T-helper 9 cell (primary cell): Measurements from ENCODE around the gene HDLBP.

ENCODE experiments used
- DNase-seq: peaks from one replicate; pipeline ENCODE4 v3.0.0-alpha.2; 2020

Gene HDLBP

DNA sequence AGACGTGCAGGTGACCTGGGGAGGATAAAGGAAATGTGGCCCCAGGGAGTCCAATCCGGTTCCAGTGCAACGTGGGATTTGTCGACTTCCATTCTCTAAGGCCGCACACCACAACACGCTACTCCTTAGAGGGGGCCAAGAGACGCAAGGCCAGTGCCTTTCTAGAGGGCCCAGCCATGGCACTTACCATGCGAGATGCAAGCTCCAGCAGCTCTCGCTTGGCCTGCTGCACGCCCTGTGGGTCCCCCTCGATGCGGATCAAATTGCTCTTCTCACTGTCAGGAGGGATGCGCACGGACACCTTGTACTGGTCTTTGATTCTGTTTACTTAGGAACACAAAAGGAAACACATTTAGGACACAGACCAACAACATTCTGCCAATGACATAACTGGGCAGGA, 65.8 kb downstream of the HDLBP start:
- DNase-seq = no peak

DNA sequence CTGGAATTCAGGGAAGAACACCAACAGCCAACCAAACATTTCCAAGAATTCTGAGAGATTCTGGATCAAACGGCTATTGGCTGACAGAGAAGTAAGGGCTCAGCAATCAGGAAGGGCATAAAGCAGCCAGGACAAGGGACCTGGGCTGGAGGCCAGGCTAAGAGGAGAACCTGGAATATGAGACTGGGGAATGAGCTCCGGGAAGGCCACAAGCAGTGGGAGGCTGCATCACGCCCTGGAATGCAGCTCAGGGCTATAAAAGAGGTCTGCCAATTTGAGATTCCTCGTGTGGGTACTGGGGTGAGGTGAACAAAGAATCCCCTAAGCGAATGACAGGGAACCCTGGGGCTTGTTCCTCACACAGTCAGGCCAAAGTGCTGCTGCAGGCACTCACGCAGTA, 66.6 kb downstream of the HDLBP start:
- DNase-seq = no peak

DNA sequence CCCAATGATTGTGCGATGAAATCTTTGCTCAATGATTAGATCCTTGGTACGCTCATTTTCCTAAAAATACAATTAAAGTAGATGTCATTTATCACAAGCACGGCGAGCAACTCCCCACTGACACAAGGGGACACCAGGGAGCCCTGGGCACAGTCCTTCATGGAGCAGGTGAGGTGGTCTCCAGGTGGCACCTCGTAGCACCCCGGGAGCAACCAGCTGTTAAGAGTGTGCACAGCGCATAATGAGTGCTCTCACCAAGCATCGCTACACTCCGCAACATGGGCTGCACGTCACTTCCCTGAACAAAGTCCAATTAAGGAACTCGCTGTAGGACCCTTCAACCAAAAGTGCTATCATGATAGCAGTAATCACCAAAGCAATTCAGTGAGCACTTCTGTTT, 67.2 kb downstream of the HDLBP start:
- DNase-seq = no peak

DNA sequence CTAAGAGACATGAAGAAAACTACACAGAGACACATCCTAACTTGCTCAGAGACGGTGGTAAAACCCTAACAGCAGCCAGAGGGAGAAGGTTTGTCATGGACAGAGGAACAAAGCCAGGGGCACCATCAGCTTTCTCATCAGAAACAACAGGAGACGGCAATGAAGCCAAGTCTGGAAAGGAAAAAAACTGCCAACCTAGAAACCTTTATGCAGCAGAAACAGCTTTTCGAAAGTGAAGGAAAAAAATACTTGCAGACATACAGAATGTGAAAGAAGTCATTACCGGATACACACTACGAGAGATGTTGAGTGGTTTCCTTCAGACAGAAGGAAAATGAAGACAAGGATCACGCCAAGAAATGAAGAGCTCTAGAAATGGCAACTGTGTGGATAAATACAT, 71.1 kb downstream of the HDLBP start:
- DNase-seq = no peak

DNA sequence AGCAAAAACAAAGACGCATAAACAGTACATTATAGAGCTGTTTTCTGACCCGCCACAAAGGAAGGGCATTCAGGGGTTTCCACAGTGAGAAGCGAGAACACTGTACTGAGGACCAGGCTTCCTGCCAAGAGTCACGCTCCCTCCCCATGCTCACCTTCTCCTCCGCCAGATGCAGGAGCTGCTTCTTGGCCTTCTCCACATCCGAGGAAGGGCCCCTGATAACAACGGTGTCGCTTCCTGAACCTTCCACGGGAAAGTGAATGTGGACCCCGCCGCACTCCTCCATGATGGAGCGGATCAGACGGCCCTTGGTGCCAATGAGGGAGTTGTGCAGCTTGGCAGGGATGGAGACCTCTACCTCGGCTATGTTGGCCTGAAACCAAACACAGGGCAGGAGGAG, 73.2 kb downstream of the HDLBP start:
- DNase-seq = no peak

DNA sequence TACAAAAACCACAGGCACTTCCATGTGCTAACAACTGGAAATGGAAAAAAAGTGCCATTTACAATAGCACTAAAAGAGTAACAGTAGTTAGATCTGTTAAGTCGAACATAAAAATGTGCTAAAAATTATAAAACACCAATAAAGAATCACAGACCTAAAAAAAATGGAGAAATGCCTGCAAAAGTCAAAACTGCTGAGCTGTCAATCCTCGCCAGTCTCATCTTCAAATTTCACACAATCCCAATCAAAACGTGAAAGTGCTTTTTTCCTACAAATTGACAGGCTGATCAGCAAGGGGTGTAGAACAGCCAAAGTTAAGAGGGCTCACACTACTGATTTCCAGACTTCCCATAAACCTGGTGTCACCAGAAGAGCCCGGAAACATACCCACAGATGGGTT, 73.8 kb downstream of the HDLBP start:
- no peak for DNase-seq

DNA sequence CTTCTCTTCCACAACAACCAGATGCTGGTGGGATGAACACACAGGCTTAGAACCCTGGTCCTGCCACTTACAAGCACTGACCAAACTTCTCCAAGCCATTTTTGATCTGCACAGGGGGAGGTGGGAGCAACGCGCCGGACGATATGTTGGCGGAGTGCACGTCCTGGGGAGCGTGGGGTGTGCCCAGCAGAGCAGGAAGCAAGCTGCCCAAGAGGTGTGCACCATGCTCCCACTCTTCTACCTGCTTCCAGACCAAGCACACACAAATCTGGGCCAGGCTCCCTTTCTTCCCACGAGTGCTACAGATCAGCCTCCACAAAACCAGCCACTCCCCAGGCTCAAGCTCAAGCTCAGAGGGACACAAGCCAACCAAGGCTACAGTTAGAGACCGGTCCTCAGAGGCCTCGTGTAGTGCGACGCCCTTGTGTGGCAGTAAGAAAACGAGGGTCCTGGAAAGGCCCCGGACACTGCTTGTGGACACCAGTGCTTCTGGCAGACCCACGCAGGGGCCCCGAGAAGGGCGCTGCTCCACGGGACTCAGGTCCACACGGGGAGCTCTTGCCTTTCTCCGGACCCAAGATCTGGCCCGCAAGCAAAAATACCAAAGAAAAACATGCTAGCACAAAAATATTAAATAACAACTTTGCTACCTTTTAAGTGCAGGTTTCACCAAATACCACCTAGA, 75.0 kb downstream of the HDLBP start:
- DNase-seq = no peak

DNA sequence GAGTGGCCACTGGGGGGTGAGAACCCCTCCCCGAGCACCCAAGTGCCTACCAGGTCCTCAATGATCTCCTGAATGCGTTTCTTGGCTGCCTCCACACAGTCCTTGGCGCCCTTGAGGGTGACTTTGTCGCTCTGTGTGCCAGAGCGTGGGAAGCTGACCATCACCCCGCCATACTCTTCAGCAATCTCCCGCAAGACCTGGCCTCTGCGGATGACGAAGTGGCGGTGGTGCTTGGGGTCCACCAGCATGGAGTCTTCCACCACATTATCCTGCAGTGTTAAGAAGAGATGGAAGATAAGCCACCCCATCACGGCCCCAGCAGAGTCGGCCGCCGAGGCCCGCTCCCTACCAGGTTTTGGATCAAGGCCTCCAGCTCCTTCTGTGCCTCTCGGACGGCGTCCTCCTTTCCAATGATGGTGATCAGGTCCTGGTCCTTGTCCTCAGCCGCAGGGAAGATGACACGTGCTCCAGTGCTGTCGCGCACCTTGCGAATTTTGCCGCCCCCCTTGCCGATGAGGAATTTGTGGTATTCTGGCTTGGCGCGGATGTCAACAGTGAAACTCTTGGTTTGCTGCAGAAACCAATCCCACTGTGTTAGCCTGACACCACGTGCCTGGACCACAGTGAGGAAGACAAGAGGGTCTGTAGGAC, 75.8 kb downstream of the HDLBP start:
- no peak for DNase-seq

DNA sequence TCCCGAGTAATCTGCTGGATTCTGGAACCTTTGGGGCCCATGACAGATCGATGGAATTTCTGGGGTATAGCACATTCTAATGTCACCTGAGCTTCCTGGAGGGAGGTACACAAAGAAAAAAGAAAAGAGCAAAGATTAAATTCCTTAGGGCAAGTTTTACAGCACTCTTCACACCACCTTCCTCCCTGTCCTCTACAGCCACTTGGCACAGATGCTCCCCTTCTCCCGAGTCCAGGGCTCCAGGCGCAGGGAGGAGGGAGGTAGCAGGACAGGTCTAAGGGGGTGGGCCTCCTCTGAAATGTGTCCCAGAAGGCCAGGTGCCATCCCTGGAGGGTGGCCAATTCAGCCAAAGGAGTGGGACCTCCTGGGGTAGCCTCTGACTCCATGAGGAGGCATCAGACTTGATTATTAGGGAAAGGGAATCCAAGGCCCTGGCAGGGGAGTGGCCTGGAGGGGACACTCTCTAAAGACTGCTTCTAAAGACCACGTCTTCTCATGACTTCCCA, 76.7 kb downstream of the HDLBP start:
- DNase-seq = no peak

DNA sequence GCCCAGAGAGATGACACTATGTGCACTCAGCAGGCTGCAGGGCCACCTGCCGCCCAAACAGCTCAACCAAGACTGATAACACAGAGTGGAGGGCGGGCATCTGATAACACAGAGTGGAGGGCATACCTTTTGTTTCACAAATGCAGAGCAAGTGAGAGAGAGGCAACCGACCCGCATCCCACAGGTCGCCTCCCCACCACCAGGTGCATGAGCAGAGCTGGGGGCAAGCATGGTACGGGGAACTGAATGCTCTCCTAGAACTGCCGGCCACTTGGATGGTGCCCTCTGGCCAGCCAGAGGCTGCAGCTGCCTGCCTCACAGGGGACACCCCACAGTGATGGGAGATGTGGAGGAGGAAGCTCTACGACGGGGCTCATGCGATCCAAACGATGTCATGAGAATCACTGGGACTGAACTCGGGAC, 77.5 kb downstream of the HDLBP start:
- DNase-seq = no peak

DNA sequence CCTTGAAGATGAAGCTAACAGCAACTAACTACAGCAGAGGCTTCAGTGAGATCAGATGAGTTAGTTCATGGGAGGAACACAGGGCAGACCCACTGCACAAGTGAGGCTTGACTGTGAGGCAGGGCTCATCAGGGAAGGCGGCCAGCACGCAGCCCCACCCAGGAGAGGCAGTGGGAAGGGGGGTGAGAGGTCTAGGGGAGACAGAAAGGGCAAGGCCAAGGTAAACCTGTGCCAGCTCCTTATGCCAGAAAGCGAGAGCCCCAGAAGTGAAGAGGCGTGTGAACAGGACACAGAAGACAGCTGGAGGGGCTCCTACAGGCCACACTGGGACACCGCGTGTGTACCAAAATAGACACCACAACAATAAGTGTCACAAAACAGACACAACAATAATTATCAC, 78.4 kb downstream of the HDLBP start:
- no peak for DNase-seq

DNA sequence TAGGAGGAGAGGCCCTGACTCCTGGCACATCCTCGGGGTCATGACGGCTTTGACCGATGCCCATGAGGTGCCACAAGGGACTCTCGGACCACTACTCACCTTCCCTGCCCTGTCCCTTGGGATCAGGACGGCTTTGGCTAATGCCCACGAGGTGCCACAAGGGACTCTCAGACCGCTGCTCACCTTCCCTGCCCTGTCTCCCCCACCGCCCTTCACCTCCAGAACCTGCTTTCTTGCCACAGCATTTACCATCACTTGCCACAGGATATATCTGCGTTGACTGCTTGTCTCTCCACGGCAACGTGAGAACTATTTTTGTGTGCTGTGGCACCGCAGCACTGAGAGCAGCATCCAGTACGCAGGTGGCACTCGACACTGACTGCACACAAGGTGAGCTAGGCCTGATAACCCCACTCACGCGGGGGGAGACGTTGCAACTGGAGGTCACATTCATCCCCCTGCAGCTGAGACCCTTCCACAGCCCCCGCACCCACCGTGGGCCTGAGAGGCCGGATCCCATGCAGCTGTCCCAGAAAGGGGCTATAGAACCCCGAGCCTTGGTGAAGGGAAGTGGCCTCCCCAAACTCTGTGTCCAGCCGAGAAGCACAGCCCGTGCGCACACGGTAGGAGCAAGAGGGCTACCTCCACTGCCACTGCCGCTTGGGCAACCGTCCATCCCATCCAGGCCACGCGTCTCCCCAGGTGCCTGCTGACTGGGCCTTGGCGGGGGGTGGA, 79.4 kb downstream of the HDLBP start:
- DNase-seq = no peak

DNA sequence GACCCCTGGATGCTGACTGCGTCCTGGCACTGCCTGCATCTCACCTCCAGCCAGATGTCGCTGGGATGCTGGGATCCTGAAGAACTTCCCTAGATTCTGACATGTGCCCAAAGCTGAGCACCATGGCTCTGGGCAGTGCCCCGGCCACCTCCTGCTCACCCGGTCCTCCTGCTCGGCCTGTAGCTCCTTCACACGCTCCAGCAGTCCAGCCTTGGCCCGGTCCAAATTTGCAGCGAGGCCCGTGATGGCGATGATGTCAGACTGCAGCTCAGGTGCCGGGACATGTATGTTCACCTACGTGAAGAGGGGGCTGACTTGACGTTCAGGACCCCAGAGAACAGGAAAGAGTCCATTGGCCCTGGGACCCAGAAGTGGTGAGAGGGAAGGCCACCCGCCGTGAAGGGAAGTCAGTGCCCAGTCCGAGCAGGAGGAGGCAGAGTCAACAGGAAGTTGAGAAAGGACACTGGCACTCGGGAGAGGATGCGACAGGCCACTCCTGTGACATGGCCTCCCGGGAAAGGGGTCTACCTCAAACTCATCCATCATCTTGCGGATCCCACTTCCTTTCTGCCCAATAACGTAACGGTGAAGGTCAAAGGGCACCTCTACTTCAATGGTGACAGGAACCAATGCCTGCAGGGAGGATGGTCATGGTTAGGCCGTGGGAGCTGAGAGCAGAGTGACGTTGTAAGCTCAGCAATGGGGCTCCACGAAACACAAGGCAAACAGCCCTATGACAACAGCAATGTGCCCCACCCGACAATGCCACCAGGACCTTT, 80.3 kb downstream of the HDLBP start:
- no peak for DNase-seq

DNA sequence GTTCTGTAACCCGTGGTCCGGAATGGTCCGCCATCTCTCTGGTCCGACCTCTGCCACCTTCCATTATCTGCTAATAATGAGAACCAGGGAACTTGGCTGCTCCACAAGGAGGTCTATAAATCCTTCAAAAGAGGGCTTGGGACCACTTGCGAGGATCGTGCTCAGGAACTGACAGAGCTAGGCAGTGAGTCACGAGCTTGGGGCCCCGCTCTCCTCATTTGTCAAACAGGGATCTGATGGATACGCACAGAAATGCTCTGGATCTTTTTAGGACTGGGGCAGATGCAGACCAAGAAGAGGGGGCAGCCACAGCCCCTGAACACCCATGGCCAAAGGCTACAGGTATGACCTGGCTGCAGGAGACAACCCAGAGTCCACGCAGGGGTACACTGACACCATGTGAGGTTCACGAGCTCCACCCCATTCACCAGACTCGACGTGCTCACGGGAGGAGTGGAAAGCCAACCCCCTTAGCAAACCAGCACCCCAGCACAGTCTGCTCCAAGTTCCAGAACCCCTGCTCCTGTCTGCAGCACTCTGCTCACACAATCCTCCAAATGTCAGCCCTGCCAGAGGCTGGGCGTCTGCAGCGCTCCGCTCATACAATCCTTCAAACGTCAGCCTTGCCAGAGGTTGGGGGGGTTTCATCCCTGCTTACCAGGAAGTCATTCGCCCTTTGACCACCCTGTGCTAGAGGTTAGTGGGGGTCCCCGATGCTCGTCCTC, 81.2 kb downstream of the HDLBP start:
- no peak for DNase-seq

DNA sequence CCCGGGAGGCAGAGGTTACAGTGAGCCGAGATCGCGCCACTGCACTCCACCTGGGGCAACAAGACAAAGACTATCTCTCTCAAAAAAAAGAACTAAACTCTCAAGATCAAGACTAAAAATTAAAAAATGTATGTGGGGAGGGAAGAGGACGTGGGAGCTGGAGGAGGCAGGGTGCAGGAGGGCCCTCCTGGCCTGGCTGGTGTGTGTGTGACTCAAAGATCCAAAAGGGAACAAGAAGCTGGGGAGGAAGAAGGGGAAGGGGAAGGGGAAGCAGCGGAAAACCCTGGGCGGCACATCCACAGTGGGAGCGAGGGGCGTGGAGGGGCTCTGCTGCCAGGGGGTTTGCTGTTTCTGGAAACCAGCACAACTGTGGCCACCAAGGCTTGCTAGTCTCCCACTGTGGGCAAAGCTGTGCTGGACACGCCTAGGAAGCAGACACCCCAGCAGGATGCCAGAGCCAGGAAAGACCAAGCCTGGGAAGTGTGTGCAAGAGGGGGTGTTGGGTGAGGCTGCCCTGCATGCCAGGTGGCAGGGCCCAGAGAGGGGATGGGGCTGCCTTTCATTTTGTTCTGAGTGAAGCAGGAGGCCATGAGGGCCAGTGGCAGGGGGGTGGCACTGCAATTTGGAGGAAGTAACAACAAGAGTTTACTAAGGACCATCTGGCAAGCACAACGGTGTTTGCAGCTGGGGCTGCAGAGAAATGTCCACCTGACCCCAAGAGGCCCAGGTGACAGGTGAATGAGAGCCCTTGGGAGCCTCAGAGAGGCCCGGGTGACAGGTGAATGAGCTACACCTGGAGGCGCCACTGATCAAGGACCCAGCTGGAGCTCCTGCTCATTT, 82.5 kb downstream of the HDLBP start:
- DNase-seq = no peak

DNA sequence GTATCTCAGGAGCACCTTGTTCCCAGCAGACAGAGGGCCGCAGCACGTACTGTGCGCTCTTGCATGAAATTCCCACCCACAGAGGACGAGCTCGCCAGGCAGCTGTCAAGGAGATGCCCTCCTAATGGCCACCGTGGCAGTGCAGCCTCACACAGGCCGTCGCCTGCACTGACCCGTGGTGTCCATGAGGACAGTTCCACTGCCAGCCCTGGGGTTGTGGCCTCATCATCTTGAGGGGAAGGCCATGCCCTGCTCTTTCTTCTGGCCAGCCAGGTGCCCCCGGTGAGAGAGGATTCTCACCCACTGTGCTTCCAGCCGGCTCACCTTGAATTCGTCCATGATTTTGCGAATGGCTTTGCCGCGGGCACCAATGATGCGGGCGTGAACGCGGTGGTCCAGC, 85.0 kb downstream of the HDLBP start:
- DNase-seq = no peak

DNA sequence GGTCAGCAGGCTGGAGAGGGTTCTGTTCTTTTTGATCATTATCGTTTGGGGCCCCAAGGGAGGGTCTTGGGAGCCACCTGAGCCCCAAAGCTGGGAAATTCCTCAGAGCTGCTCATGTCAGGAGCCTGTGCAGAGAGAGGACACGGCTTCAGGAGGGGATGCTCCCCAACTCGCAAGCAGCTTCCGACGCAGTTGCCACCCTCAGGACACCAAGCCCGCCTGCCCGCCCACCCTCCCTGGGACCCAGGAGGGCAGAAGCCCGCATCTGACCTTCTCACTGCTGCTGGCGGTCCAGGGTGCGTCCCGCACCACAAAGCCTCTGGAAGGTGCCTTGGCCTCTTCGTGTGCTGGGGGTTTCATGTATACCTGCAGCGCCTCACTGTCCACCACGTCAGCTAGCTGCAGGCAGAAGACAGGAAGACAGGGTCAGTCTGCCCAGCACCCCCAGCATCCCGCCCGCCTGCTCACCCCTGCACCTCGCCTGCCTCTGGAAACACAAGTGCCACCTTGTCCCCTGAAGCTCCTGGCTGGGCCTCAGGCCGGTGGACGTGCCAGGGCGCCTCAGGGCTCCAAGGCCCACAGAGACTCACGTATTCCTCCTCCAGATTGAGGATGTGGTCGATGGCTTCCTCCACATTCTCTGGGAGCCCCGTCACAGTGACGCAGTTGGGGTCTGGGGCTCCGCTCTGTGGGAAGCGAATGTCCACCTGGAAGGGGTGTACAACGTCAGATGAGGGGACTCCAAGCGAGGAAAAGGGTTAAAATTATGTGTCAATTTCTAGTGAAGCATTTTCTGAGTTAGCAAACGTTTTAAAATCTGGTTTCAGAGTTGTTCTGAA, 85.7 kb downstream of the HDLBP start:
- DNase-seq = no peak

DNA sequence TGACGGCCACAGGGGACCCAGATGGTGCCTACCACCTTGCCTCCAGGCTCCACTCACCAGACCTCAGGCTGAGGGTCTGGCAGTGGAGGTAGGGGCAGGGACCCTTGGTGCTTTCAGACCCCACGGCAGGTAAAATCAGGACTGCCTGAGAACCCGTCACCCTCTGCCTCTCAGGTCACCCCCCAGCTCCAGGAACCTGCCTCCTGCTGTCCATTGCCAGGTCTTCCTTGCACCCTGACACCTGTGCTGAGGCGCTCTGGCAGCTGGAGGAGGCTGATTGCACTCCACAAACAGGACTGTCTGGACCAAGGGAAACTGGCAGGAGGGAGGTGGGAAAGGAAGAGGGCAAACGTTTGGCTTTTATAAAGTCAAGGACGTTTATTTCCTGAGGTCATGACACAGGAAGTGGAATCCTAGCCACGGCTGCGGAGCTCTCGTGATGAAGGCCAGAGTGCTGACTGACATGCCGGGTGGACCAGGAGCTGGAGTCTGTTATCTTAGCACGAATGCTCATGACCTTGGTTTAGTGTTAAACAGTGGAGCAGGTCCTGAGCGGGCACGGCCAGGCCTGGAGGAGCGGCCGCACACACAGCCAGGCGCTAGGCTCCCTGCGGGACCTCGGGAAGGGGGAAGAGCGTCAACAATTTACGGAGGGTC, 86.5 kb downstream of the HDLBP start:
- DNase-seq = no peak

DNA sequence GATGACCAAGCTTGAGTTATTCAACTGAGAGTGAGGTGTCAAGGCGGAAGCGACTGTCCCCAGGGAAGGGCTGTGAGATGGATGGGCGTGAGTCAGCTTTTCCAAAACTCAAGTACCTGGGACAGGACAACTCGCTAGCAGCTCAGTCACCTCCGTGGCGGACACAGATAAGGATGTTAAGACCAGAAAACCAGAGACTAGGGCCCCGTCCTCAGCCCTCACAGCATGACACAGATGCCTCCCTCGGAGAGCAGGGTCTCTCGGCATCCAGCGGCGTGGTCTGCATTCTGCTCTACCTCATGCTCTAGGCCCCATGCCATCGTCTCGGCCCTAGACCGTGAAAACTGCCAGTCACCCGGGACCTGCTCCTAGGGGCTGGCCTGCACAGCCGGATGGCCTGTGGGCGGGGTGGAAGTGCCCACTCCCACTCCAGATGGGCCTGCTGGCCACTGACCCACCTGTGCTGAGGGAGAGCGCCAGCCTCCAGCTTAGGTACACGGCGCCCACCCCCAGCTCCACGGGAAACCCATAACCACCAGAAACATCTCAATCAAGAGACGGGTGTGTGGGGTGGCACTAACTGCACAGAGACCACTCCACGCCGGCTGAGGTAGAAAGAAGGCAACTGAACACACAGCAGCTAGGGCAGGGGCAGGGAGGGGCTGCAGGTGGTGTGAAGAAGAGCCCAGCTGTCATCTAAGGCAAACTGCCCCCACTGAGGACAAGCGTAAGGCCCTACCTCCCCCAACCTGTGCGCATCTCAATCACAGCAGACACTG, 87.2 kb downstream of the HDLBP start:
- no peak for DNase-seq
